HepG2 (cell line): ENCODE data around the gene RBBP8. TPM values are rescaled to one million over a fixed set of nuclear protein-coding genes. Genes with fewer than 3 reads are reported as not detected.
"Not testable (repeated sequence)": the region's sequence is repeated elsewhere in the genome, so short reads cannot be mapped to it uniquely, and the experiment has no call there.

Experiments
- ATAC-seq: fragments of 200-7000 bp; cut with Tn5 transposase; 3 replicates; pipeline ENCODE4 v1.9.1; 2020; ENCODE audit warnings: mild to moderate bottlenecking, moderate library complexity
- BruUV-seq: library from RNA; stranded (reverse); fragments of 400-500 nt; replicated peaks from 2 replicates; lab custom pipeline; 2021; lab: Mats Ljungman, UMichigan
- CTCF ChIA-PET: fragments of 300-600 bp; formaldehyde crosslinking; extraction: SDS; loops from one replicate; lab custom pipeline; 2021; ENCODE audit warnings: low total read pairs, inconsistent platforms, low intra/inter-chr PET ratio; lab: Yijun Ruan, JAX
- POLR2A ChIA-PET: fragments of 350-600 bp; sonication (Branson Sonifier 250); formaldehyde crosslinking; loops from one replicate; lab custom pipeline; 2020; ENCODE audit warnings: antibody characterized with exemption, inconsistent platforms; lab: Yijun Ruan, JAX
- DNase-seq: peaks from one replicate; pipeline ENCODE4 v3.0.0-alpha.2; 2015; ENCODE audit warnings: low spot score
- FAIRE-seq: peaks from 3 replicates; lab custom pipeline; 2011; peaks lifted over from hg19 to GRCh38; lab: Jason Lieb, UNC
- H2AFZ ChIP-seq: one replicate; pipeline ENCODE4 v1.6.1; 2011; ENCODE audit warnings: low read length, inconsistent platforms
- H3K27ac ChIP-seq: fragments of 300-600 bp; 3 replicates; pipeline ENCODE4 v1.8.0; 2011; ENCODE audit warnings: mixed run types, mild to moderate bottlenecking, mixed read lengths, low read length, inconsistent platforms; ENCODE audit not compliant: insufficient read depth; ENCODE audit errors: extremely low read length
- H3K27me3 ChIP-seq, 2 experiments: fragments of 200-600 bp in 1 of 2; 2 replicates in 1 of 2; 3 replicates in 1 of 2; pipeline versions ENCODE4 v1.6.0 to v1.8.0; 2011; ENCODE audit warnings: low read length in 2 of 2, mild to moderate bottlenecking in 2 of 2, moderate library complexity in 2 of 2, inconsistent platforms in 1 of 2; ENCODE audit not compliant: insufficient read depth in 2 of 2, control insufficient read depth in 1 of 2
- H3K36me3 ChIP-seq, 2 experiments: fragments of 200-600 bp in 1 of 2; replicated peaks in 1 of 2; 2 replicates in 1 of 2; 3 replicates in 1 of 2; pipeline versions ENCODE4 v1.5.1 to v1.8.0; 2011; ENCODE audit warnings: low read length in 2 of 2, inconsistent platforms in 1 of 2; ENCODE audit not compliant: insufficient read depth in 2 of 2, control insufficient read depth in 1 of 2
- H3K4me1 ChIP-seq: 2 replicates; pipeline ENCODE4 v1.5.1; 2012; ENCODE audit warnings: low read length, inconsistent platforms; ENCODE audit not compliant: insufficient read depth
- H3K4me2 ChIP-seq: 2 replicates; pipeline ENCODE4 v1.6.0; 2011; ENCODE audit warnings: low read depth, low read length, inconsistent platforms
- H3K4me3 ChIP-seq, 3 experiments: fragments of 200-600 bp in 1 of 3; sonication (generic), shearing (Covaris generic) in 1 of 3; replicated peaks in 1 of 3; 2 replicates each; pipeline ENCODE4 v1.5.1; 2011 to 2016; ENCODE audit warnings: low read length in 3 of 3, inconsistent platforms in 2 of 3, low read depth in 2 of 3, mild to moderate bottlenecking in 2 of 3, control low read depth in 1 of 3, mixed read lengths in 1 of 3; ENCODE audit not compliant: insufficient read depth in 1 of 3
- H3K79me2 ChIP-seq: one replicate; pipeline ENCODE4 v1.6.1; 2011; ENCODE audit warnings: low read length, inconsistent platforms; ENCODE audit not compliant: insufficient read depth
- H3K9ac ChIP-seq: 2 replicates; pipeline ENCODE4 v1.6.0; 2011; ENCODE audit warnings: mild to moderate bottlenecking, low read depth, low read length, inconsistent platforms; ENCODE audit not compliant: insufficient read depth
- H3K9me3 ChIP-seq: 2 replicates; pipeline ENCODE4 v1.5.1; 2012; ENCODE audit warnings: mild to moderate bottlenecking, low read length
- H4K20me1 ChIP-seq: 2 replicates; pipeline ENCODE4 v1.6.0; 2011; ENCODE audit warnings: inconsistent platforms, mild to moderate bottlenecking, low read length, moderate library complexity; ENCODE audit not compliant: insufficient read depth
- IRX3 ChIP-seq: sonication (generic); formaldehyde crosslinking; IDR thresholded peaks from 2 replicates; pipeline ENCODE4 v1.8.1; 2023; ENCODE audit warnings: mild to moderate bottlenecking, low read depth, missing genetic modification reagents, borderline replicate concordance
- JUN ChIP-seq: sonication (generic); formaldehyde crosslinking; IDR thresholded peaks from 2 replicates; pipeline ENCODE4 v1.4.0; 2020; ENCODE audit warnings: mild to moderate bottlenecking, missing genetic modification reagents
- KAT8 ChIP-seq: IDR thresholded peaks from 2 replicates; pipeline ENCODE4 v1.6.1; 2016; ENCODE audit warnings: missing genetic modification reagents, missing compliant biosample characterization
- KDM2A ChIP-seq: sonication (generic); formaldehyde crosslinking; IDR thresholded peaks from 2 replicates; pipeline ENCODE4 v1.4.0; 2020; ENCODE audit warnings: low read depth, missing genetic modification reagents, borderline replicate concordance
- KDM6A ChIP-seq: IDR thresholded peaks from 2 replicates; pipeline ENCODE4 v1.6.1; 2016; ENCODE audit warnings: low read depth
- ZNF10 ChIP-seq: sonication (generic); formaldehyde crosslinking; IDR thresholded peaks from 2 replicates; pipeline ENCODE4 v1.4.0; 2020; ENCODE audit warnings: mild to moderate bottlenecking, low read depth, missing genetic modification reagents, borderline replicate concordance
- ZNF121 ChIP-seq: sonication (generic); formaldehyde crosslinking; IDR thresholded peaks from 2 replicates; pipeline ENCODE4 v1.5.0; 2020; ENCODE audit warnings: mild to moderate bottlenecking, missing genetic modification reagents
- ZNF264 ChIP-seq: sonication (generic); formaldehyde crosslinking; IDR thresholded peaks from 2 replicates; pipeline ENCODE4 v1.4.0; 2020; ENCODE audit warnings: missing genetic modification reagents
- ZNF282 ChIP-seq: fragments of 450-650 bp; IDR thresholded peaks from 2 replicates; pipeline ENCODE4 v1.6.1; 2018; ENCODE audit not compliant: partially characterized antibody
- ZNF510 ChIP-seq: sonication (generic); formaldehyde crosslinking; IDR thresholded peaks from 2 replicates; pipeline ENCODE4 v1.4.0; 2020; ENCODE audit warnings: low read depth, mild to moderate bottlenecking, missing genetic modification reagents
- WGBS: methylation state at CpG from one replicate; pipeline ENCODE4 v1.1.6; 2017; ENCODE audit warnings: low lambda C conversion rate; 5-methylcytosine and 5-hydroxymethylcytosine counted together
- in situ Hi-C: cut with HindIII; loops from 2 replicates; pipeline ENCODE4 v1.10.0; 2017; ENCODE audit warnings: low pct_unique_long_range_greater_than_20kb; ENCODE audit not compliant: extremely low pct_ligation_motif_present
- intact Hi-C: fragments of 100-400 bp; cut with micrococcal nuclease; formaldehyde crosslinking; loops from one replicate; pipeline ENCODE4 v1.10.0; 2022; ENCODE audit not compliant: unreplicated experiment
- polyA plus RNA-seq, 8 experiments: library from polyadenylated mRNA; depleted of rRNA in 3 of 8; stranded (reverse) in 7 of 8; unstranded in 1 of 8; fragments of >200 nt; fragmentation: Illumina TruSeq in 4 of 8; extraction: Trizol in 4 of 8; gene quantifications; 2 replicates each; pipeline versions ENCODE4 v1.2.1 to v1.2.3, GENCODE V29; 2011 to 2016; ENCODE audit warnings: low read depth in 4 of 8, missing spikeins in 1 of 8, mixed read lengths in 1 of 8; ENCODE audit not compliant: insufficient read depth in 1 of 8
- total RNA-seq, 5 experiments: library from RNA; depleted of rRNA; stranded (reverse); fragments of >200 nt; fragmentation: Illumina TruSeq; extraction: Trizol; gene quantifications; 2 replicates each; pipeline ENCODE4 v1.2.3, GENCODE V29; 2016; ENCODE audit warnings: low read depth in 1 of 5
- TF ChIP-seq, protein P1 (sequence below): sonication (generic); formaldehyde crosslinking; conservative IDR thresholded peaks from 2 replicates; pipeline ENCODE4 v1.4.0; 2020; ENCODE audit warnings: missing genetic modification reagents
- TF ChIP-seq, protein P2 (sequence below): sonication (generic); formaldehyde crosslinking; IDR thresholded peaks from 2 replicates; pipeline ENCODE4 v1.5.0; 2020; ENCODE audit warnings: missing genetic modification reagents
- TF ChIP-seq, protein P3 (sequence below): sonication (generic); formaldehyde crosslinking; IDR thresholded peaks from 2 replicates; pipeline ENCODE4 v1.4.0; 2020; ENCODE audit warnings: mild to moderate bottlenecking, missing genetic modification reagents

Gene RBBP8
- total and polyA plus RNA-seq, 2 of the 13 experiments (the other 11 are each of a cell fraction or from before 2014, with no cell fraction given): 14.2 to 47.4 TPM

DNA sequence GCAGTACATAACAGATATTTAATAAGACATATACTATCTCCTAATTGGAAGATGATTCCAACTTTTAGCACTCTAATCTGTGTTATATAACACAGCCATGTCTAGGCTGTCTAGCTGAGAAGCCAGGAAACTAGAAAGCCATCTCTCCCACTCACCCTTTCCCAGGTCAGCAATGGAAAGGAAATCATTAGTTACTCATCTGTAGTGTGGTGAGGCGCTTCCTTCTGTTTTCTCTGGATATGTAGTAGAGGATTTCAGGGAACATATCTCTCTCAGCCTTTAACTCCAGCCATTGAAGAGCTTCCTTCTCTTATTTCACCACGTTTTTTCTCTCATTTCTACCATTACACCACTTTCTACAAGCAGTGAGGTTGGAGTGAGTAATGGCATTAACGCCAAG is 19.4 kb downstream of the RBBP8 start:
- no peak for DNase-seq
- TF ChIP-seq KDM6A (CRISPR knock-in tag) (no peak), KAT8 (CRISPR knock-in tag) (no peak), ZNF121 (CRISPR knock-in tag) (no peak), KDM2A (CRISPR knock-in tag) (no peak), IRX3 (CRISPR knock-in tag) (no peak), JUN (CRISPR knock-in tag) (no peak), ZNF282 (no peak), ZNF10 (no peak), ZNF510 (CRISPR knock-in tag) (no peak), ZNF264 (CRISPR knock-in tag) (no peak)
- TF ChIP-seq, protein P1, sequence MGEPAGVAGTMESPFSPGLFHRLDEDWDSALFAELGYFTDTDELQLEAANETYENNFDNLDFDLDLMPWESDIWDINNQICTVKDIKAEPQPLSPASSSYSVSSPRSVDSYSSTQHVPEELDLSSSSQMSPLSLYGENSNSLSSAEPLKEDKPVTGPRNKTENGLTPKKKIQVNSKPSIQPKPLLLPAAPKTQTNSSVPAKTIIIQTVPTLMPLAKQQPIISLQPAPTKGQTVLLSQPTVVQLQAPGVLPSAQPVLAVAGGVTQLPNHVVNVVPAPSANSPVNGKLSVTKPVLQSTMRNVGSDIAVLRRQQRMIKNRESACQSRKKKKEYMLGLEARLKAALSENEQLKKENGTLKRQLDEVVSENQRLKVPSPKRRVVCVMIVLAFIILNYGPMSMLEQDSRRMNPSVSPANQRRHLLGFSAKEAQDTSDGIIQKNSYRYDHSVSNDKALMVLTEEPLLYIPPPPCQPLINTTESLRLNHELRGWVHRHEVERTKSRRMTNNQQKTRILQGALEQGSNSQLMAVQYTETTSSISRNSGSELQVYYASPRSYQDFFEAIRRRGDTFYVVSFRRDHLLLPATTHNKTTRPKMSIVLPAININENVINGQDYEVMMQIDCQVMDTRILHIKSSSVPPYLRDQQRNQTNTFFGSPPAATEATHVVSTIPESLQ (CRISPR knock-in tag): no peak
- TF ChIP-seq, protein P2, sequence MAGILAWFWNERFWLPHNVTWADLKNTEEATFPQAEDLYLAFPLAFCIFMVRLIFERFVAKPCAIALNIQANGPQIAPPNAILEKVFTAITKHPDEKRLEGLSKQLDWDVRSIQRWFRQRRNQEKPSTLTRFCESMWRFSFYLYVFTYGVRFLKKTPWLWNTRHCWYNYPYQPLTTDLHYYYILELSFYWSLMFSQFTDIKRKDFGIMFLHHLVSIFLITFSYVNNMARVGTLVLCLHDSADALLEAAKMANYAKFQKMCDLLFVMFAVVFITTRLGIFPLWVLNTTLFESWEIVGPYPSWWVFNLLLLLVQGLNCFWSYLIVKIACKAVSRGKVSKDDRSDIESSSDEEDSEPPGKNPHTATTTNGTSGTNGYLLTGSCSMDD: no peak
- TF ChIP-seq, protein P3, sequence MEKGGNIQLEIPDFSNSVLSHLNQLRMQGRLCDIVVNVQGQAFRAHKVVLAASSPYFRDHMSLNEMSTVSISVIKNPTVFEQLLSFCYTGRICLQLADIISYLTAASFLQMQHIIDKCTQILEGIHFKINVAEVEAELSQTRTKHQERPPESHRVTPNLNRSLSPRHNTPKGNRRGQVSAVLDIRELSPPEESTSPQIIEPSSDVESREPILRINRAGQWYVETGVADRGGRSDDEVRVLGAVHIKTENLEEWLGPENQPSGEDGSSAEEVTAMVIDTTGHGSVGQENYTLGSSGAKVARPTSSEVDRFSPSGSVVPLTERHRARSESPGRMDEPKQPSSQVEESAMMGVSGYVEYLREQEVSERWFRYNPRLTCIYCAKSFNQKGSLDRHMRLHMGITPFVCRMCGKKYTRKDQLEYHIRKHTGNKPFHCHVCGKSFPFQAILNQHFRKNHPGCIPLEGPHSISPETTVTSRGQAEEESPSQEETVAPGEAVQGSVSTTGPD (CRISPR knock-in tag): no peak
- Histone ChIP-seq H3K4me1 (no peaks in the 10 kb centered on the region), H3K4me2 (no peak overlapping the region), H3K27ac (no peak overlapping the region), H3K27me3 (no peaks in the 10 kb centered on the region), H3K9ac (no peak overlapping the region), H2AFZ (no peak overlapping the region), H4K20me1 (no peaks in the 10 kb centered on the region), H3K4me3 (no peak overlapping the region), H3K79me2 (no peaks in the 10 kb centered on the region), H3K36me3 (peaks cover 7 to 54% of the 10 kb centered on the region in 2 experiments), H3K9me3 (no peaks in the 10 kb centered on the region)
- in situ Hi-C loops: no loop called here
- no peak for ATAC-seq
- no TSS peak for BruUV-seq
- 93% methylated on average over 3 of the region's 3 CpGs for WGBS
- POLR2A ChIA-PET: no interaction called here
- intact Hi-C loops: no loop called here
- no peak for FAIRE-seq
- CTCF ChIA-PET: no interaction called here

DNA sequence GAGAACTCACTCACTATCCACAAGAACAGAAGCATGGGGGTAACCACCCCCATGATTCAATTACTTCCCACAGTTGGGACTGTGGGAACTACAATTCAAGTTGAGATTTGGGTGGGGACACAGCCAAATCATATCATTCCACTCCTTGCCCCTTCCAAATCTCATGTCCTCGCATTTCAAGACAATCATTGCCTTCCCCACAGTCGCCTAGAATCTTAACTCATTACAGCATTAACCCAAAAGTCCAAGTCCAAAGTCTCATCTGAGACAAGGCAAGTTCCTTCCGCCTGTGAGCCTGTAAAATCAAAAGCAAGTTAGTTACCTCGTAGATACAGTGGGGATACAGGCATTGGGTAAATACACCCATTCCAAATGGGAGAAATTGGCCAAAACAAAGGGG is 20.9 kb downstream of the RBBP8 start:
- CTCF ChIA-PET, FAIRE-seq, H2AFZ ChIP-seq, intact Hi-C loops, H3K9me3 ChIP-seq, ATAC-seq, H3K4me3 ChIP-seq, H3K79me2 ChIP-seq, H3K4me2 ChIP-seq, DNase-seq, POLR2A ChIA-PET, in situ Hi-C loops, H3K27ac ChIP-seq, H3K4me1 ChIP-seq, H3K9ac ChIP-seq, H4K20me1 ChIP-seq, H3K27me3 ChIP-seq, BruUV-seq: not testable (repeated sequence)
- peaks cover 7 to 64% of the 10 kb centered on the region in 2 experiments for H3K36me3 ChIP-seq
- WGBS: 99% methylated on average over 4 of the region's 4 CpGs
